ENCODE results near the gene SNED1.

GRCh38 chr2:240964704-240965295 lies 33.6 kb upstream of the SNED1 start:
- TF ChIP-seq FOXP4 (CRISPR knock-in tag; IDR thresholded peaks at IDR 0.05; ENCODE audit: borderline replicate concordance) (no peak), HDAC6 (IDR thresholded peaks at IDR 0.05; ENCODE audit: low read depth, low read length) (no peak), TCF7L2 (IDR thresholded peaks at IDR 0.05; ENCODE audit: low read depth, low read length) (no peak), TBP (optimal IDR thresholded peaks at IDR 0.05; ENCODE audit: low read depth, low read length) (no peak), SIN3A (IDR thresholded peaks at IDR 0.05; ENCODE audit: borderline replicate concordance in 2 of 2, control insufficient read depth in 1 of 2, low read depth in 2 of 2, low read length in 2 of 2) (no peak), POLR2AphosphoS2 (IDR thresholded peaks at IDR 0.05; ENCODE audit: low read length) (no peak), POLR2A (conservative IDR thresholded peaks at IDR 0.05) (no peak), CTCF (IDR thresholded peaks at IDR 0.05 in 2 of 3, conservative IDR thresholded peaks at IDR 0.05 in 1 of 3; ENCODE audit: insufficient read depth in 2 of 3, low read depth in 1 of 3, low read length in 3 of 3) (no peak), ZMIZ1 (IDR thresholded peaks at IDR 0.05; ENCODE audit: low read depth in 2 of 2, low read length in 2 of 2) (no peak), ZNF551 (CRISPR knock-in tag; IDR thresholded peaks at IDR 0.05) (no peak), SMAD1 (IDR thresholded peaks at IDR 0.05; ENCODE audit: low read depth, low read length, partially characterized antibody) (no peak), ZZZ3 (IDR thresholded peaks at IDR 0.05) (no peak)
